HCT116 (cell line): Measurements from ENCODE around the gene ZBTB12. TPM values are rescaled to one million over a fixed set of nuclear protein-coding genes. Genes with fewer than 3 reads are reported as not detected.
"Not testable (repeated sequence)": the region's sequence is repeated elsewhere in the genome, so short reads cannot be mapped to it uniquely, and the experiment has no call there.

ENCODE experiments used
- ATAC-seq: fragments of 200-7000 bp; cut with Tn5 transposase; 2 replicates; pipeline ENCODE4 v1.9.1; 2020; ENCODE audit warnings: mild to moderate bottlenecking, moderate library complexity
- BruUV-seq: library from RNA; stranded (reverse); fragments of 400-500 nt; replicated peaks from 2 replicates; lab custom pipeline; 2021; lab: Mats Ljungman, UMichigan
- CTCF ChIA-PET: fragments of 300-600 bp; sonication (Branson Sonifier 250); formaldehyde crosslinking; loops from one replicate; lab custom pipeline; 2021; ENCODE audit warnings: antibody characterized with exemption; lab: Charles Lee
- POLR2A ChIA-PET: fragments of 300-600, 350-600 bp; sonication (Branson Sonifier 250); formaldehyde crosslinking; loops from one replicate; lab custom pipeline; 2021; ENCODE audit warnings: antibody characterized with exemption; lab: Charles Lee
- RAD21 ChIA-PET, 2 experiments: fragments of 300-600 bp; sonication (Branson Sonifier 250); formaldehyde crosslinking; loops; one replicate each; lab custom pipeline; 2023; ENCODE audit warnings: low total read pairs in 2 of 2; ENCODE audit not compliant: uncharacterized antibody in 2 of 2, unreplicated experiment in 2 of 2, low non-redundant PET in 1 of 2; lab: Charles Lee
- DNase-seq: peaks from one replicate; pipeline ENCODE4 v3.0.0-alpha.2; 2010; ENCODE audit warnings: low read depth, low spot score
- H2AFZ ChIP-seq: fragments of 200-600 bp; shearing (Covaris generic), sonication (generic); 2 replicates; pipeline ENCODE4 v1.6.1; 2017; ENCODE audit warnings: low read depth, mixed run types, mixed read lengths, antibody characterized with exemption, low read length; ENCODE audit not compliant: poor library complexity, severe bottlenecking
- H3K27ac ChIP-seq: 2 replicates; pipeline ENCODE4 v1.5.1; 2012; ENCODE audit warnings: low read depth, low read length
- H3K27me3 ChIP-seq: fragments of 200-600 bp; sonication (generic); 2 replicates; pipeline ENCODE4 v1.6.1; 2016; ENCODE audit warnings: mixed run types, low read length, mixed read lengths; ENCODE audit not compliant: insufficient read depth
- H3K36me3 ChIP-seq, 2 experiments: fragments of 200-500 bp in 1 of 2; fragments of 200-600 bp in 1 of 2; sonication (Bioruptor generic) in 1 of 2; sonication (generic) in 1 of 2; 2 replicates each; pipeline versions ENCODE4 v1.5.1 to v1.6.1; 2014 to 2016; ENCODE audit warnings: low read length in 2 of 2, inconsistent platforms in 1 of 2, mixed read lengths in 1 of 2, mixed run types in 1 of 2; ENCODE audit not compliant: insufficient read depth in 2 of 2, control insufficient read depth in 1 of 2
- H3K4me1 ChIP-seq, 2 experiments: fragments of 200-600 bp in 1 of 2; sonication (generic) in 1 of 2; 2 replicates each; pipeline versions ENCODE4 v1.5.1 to v1.6.1; 2012 to 2017; ENCODE audit warnings: low read length in 2 of 2, inconsistent platforms in 1 of 2, mild to moderate bottlenecking in 1 of 2, mixed read lengths in 1 of 2, mixed run types in 1 of 2, moderate library complexity in 1 of 2; ENCODE audit not compliant: insufficient read depth in 2 of 2, control insufficient read depth in 1 of 2
- H3K4me2 ChIP-seq: fragments of 200-600 bp; sonication (generic); 2 replicates; pipeline ENCODE4 v1.6.1; 2017; ENCODE audit warnings: mixed run types, low read length, mixed read lengths
- H3K4me3 ChIP-seq, 2 experiments: fragments of 200-600 bp in 1 of 2; sonication (generic) in 1 of 2; replicated peaks in 1 of 2; 2 replicates each; pipeline ENCODE4 v1.5.1; 2011 to 2016; ENCODE audit warnings: low read length in 2 of 2, control low read depth in 1 of 2, low read depth in 1 of 2, mild to moderate bottlenecking in 1 of 2, mixed read lengths in 1 of 2, mixed run types in 1 of 2
- H3K79me2 ChIP-seq: fragments of 200-600 bp; sonication (generic); 2 replicates; pipeline ENCODE4 v1.6.1; 2017; ENCODE audit warnings: mild to moderate bottlenecking, mixed run types, low read length, moderate library complexity, mixed read lengths; ENCODE audit not compliant: insufficient read depth
- H3K9ac ChIP-seq: fragments of 200-600 bp; sonication (generic); 2 replicates; pipeline ENCODE4 v1.6.1; 2016; ENCODE audit warnings: low read length, mixed read lengths
- H3K9me2 ChIP-seq: fragments of 200-600 bp; sonication (generic), shearing (Covaris generic); 2 replicates; pipeline ENCODE4 v1.6.1; 2017; ENCODE audit warnings: mixed run types, mild to moderate bottlenecking, moderate library complexity; ENCODE audit not compliant: insufficient read depth
- H3K9me3 ChIP-seq, 2 experiments: fragments of 200-500 bp in 1 of 2; fragments of 200-600 bp in 1 of 2; sonication (Bioruptor generic) in 1 of 2; sonication (generic) in 1 of 2; 2 replicates each; pipeline ENCODE4 v1.6.1; 2014 to 2017; ENCODE audit warnings: low read length in 2 of 2, mixed read lengths in 2 of 2, inconsistent platforms in 1 of 2, low read depth in 1 of 2, mild to moderate bottlenecking in 1 of 2, mixed run types in 1 of 2, moderate library complexity in 1 of 2; ENCODE audit not compliant: control insufficient read depth in 1 of 2, insufficient read depth in 1 of 2
- H4K20me1 ChIP-seq: fragments of 200-600 bp; sonication (generic), shearing (Covaris generic); 2 replicates; pipeline ENCODE4 v1.6.1; 2017; ENCODE audit warnings: mixed run types, mild to moderate bottlenecking, moderate library complexity; ENCODE audit not compliant: insufficient read depth
- CEBPB ChIP-seq: IDR thresholded peaks from 2 replicates; pipeline ENCODE4 v1.6.1; 2012; ENCODE audit warnings: low read depth
- RAD21 ChIP-seq: IDR thresholded peaks from 2 replicates; pipeline ENCODE4 v1.6.1; 2012; ENCODE audit warnings: low read depth, mild to moderate bottlenecking
- YY1 ChIP-seq: IDR thresholded peaks from 2 replicates; pipeline ENCODE4 v1.6.1; 2011; ENCODE audit warnings: low read length, low read depth, moderate library complexity, mild to moderate bottlenecking; ENCODE audit not compliant: insufficient replicate concordance; ENCODE audit errors: extremely low read depth
- ZFX ChIP-seq: fragments of 450-650 bp; IDR thresholded peaks from 2 replicates; pipeline ENCODE4 v1.6.1; 2017
- intact Hi-C: fragments of 100-400 bp; cut with micrococcal nuclease; formaldehyde crosslinking; loops from 2 replicates; pipeline ENCODE4 v1.10.0; 2022
- total RNA-seq: library from RNA; stranded (reverse); gene quantifications from one replicate; pipeline ENCODE4 v1.2.1, GENCODE V29; 2021; ENCODE audit not compliant: unreplicated experiment
- TF ChIP-seq, protein P1 (sequence below), 3 experiments: fragments of 200-600 bp in 1 of 3; sonication (generic) in 1 of 3; IDR thresholded peaks in 2 of 3; conservative IDR thresholded peaks in 1 of 3; 2 replicates each; pipeline ENCODE4 v1.5.1; 2012 to 2017; ENCODE audit warnings: low read depth in 2 of 3, low read length in 2 of 3, antibody characterized with exemption in 1 of 3, borderline replicate concordance in 1 of 3, control low read depth in 1 of 3, mild to moderate bottlenecking in 1 of 3, mixed read lengths in 1 of 3, mixed run types in 1 of 3, moderate library complexity in 1 of 3; ENCODE audit not compliant: insufficient read depth in 1 of 3
- TF ChIP-seq, protein P2 (sequence below): IDR thresholded peaks from 2 replicates; pipeline ENCODE4 v1.6.1; 2011; ENCODE audit warnings: mild to moderate bottlenecking, low read length, moderate library complexity; ENCODE audit not compliant: insufficient replicate concordance; ENCODE audit errors: extremely low read depth

ZBTB12 gene
- total RNA-seq, 1 experiment from 2014 or later: 10.3 TPM

DNA sequence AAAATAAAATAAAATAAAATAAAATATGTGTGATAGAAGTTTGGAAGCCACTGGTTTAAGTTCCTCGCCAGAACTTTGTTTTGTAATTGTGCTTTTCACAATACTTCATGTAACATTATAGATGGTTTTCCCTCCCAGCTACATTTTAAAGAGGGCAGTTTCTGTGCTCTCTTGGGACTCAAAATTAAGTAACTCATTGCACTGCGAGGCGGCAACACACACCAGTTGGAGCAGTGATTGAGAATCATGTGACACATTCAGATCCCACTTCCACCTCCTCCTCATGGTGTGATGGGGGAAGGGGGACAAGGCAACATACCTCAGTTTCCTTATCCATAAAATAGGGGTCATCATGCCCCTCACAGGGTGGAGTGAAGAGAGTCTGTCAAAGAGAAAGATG is 33.1 kb upstream of the ZBTB12 start:
- POLR2A ChIA-PET: no interaction called here
- DNase-seq: no peak
- H3K79me2 ChIP-seq: no peaks in the 10 kb centered on the region
- no peak for TF ChIP-seq ZFX
- TF ChIP-seq, protein P1, sequence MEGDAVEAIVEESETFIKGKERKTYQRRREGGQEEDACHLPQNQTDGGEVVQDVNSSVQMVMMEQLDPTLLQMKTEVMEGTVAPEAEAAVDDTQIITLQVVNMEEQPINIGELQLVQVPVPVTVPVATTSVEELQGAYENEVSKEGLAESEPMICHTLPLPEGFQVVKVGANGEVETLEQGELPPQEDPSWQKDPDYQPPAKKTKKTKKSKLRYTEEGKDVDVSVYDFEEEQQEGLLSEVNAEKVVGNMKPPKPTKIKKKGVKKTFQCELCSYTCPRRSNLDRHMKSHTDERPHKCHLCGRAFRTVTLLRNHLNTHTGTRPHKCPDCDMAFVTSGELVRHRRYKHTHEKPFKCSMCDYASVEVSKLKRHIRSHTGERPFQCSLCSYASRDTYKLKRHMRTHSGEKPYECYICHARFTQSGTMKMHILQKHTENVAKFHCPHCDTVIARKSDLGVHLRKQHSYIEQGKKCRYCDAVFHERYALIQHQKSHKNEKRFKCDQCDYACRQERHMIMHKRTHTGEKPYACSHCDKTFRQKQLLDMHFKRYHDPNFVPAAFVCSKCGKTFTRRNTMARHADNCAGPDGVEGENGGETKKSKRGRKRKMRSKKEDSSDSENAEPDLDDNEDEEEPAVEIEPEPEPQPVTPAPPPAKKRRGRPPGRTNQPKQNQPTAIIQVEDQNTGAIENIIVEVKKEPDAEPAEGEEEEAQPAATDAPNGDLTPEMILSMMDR (IDR thresholded peaks at IDR 0.05 in 2 of 3, conservative IDR thresholded peaks at IDR 0.05 in 1 of 3; ENCODE audit: borderline replicate concordance in 1 of 3, insufficient read depth in 1 of 3, low read depth in 2 of 3, low read length in 2 of 3): no peak
- no peak overlapping the region for H2AFZ ChIP-seq
- CTCF ChIA-PET: no interaction called here
- no peak overlapping the region for H3K27ac ChIP-seq
- no TSS peak for BruUV-seq
- H3K36me3 ChIP-seq: no peaks in the 10 kb centered on the region
- no peaks in the 10 kb centered on the region for H3K9me3 ChIP-seq
- ATAC-seq: no peak
- intact Hi-C loops: no loop called here
- H3K4me2 ChIP-seq: no peak overlapping the region
- H3K4me1 ChIP-seq: peaks cover 0 to under 1% of the 10 kb centered on the region in 2 experiments; a peak in 2 of 4 replicates
- no peaks in the 10 kb centered on the region for H3K27me3 ChIP-seq
- H4K20me1 ChIP-seq: no peaks in the 10 kb centered on the region
- H3K4me3 ChIP-seq: no peak overlapping the region
- no peaks in the 10 kb centered on the region for H3K9me2 ChIP-seq
- RAD21 ChIA-PET: no interaction called here
- H3K9ac ChIP-seq: no peak overlapping the region

DNA sequence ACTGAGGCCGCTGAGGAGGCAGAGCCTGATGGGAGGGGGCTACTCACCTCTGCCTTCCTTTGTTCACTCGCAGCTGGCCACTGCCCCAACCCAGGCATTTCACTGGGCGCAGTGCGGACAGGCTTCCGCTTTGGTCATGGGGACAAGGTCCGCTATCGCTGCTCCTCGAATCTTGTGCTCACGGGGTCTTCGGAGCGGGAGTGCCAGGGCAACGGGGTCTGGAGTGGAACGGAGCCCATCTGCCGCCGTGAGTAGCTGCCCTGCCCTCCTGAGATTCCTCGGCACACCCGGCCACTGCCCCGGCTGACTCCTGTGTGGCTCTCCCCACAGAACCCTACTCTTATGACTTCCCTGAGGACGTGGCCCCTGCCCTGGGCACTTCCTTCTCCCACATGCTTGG is 31.7 kb upstream of the ZBTB12 start:
- CTCF ChIA-PET: no interaction called here
- peaks cover 0 to 3% of the 10 kb centered on the region in 2 experiments; a peak in 2 of 4 replicates for H3K4me1 ChIP-seq
- TF ChIP-seq RAD21 (no peak), CEBPB (no peak), YY1 (no peak), ZFX (no peak)
- TF ChIP-seq, protein P2, sequence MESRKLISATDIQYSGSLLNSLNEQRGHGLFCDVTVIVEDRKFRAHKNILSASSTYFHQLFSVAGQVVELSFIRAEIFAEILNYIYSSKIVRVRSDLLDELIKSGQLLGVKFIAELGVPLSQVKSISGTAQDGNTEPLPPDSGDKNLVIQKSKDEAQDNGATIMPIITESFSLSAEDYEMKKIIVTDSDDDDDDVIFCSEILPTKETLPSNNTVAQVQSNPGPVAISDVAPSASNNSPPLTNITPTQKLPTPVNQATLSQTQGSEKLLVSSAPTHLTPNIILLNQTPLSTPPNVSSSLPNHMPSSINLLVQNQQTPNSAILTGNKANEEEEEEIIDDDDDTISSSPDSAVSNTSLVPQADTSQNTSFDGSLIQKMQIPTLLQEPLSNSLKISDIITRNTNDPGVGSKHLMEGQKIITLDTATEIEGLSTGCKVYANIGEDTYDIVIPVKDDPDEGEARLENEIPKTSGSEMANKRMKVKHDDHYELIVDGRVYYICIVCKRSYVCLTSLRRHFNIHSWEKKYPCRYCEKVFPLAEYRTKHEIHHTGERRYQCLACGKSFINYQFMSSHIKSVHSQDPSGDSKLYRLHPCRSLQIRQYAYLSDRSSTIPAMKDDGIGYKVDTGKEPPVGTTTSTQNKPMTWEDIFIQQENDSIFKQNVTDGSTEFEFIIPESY: no peak
- no peak overlapping the region for H3K4me2 ChIP-seq
- no peak overlapping the region for H2AFZ ChIP-seq
- ATAC-seq (no peak), DNase-seq (no peak)
- no peak overlapping the region for H3K9ac ChIP-seq
- intact Hi-C loops: no loop called here
- H3K9me3 ChIP-seq: no peaks in the 10 kb centered on the region
- BruUV-seq: no TSS peak
- H3K4me3 ChIP-seq: no peak overlapping the region
- POLR2A ChIA-PET: no interaction called here
- RAD21 ChIA-PET: no interaction called here
- no peaks in the 10 kb centered on the region for H3K79me2 ChIP-seq
- no peaks in the 10 kb centered on the region for H3K9me2 ChIP-seq
- no peaks in the 10 kb centered on the region for H4K20me1 ChIP-seq
- H3K36me3 ChIP-seq: no peaks in the 10 kb centered on the region
- no peak overlapping the region for H3K27ac ChIP-seq
- H3K27me3 ChIP-seq: no peaks in the 10 kb centered on the region

DNA sequence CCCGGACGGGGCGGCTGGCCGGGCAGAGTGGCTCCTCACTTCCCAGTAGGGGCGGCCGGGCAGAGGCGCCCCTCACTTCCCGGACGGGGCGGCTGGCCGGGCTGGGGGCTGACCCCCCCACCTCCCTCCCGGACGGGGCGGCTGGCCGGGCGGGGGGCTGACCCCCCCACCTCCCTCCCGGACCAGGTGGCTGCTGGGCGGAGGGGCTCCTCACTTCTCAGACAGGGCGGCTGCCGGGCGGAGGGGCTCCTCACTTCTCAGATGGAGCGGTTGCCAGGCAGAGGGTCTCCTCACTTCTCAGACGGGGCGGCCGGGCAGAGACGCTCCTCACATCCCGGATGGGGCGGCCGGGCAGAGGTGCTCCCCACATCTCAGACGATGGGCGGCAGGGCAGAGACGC is 30.3 kb upstream of the ZBTB12 start:
- H4K20me1 ChIP-seq, intact Hi-C loops, POLR2A ChIA-PET, H3K4me3 ChIP-seq, H3K9ac ChIP-seq, H3K4me1 ChIP-seq, H2AFZ ChIP-seq, H3K36me3 ChIP-seq, H3K27me3 ChIP-seq, CTCF ChIA-PET, RAD21 ChIA-PET, ATAC-seq, H3K9me2 ChIP-seq, H3K4me2 ChIP-seq, H3K79me2 ChIP-seq, H3K9me3 ChIP-seq, H3K27ac ChIP-seq, DNase-seq, BruUV-seq: not testable (repeated sequence)
